ENCODE data around the gene MPP4.

Gene MPP4

DNA sequence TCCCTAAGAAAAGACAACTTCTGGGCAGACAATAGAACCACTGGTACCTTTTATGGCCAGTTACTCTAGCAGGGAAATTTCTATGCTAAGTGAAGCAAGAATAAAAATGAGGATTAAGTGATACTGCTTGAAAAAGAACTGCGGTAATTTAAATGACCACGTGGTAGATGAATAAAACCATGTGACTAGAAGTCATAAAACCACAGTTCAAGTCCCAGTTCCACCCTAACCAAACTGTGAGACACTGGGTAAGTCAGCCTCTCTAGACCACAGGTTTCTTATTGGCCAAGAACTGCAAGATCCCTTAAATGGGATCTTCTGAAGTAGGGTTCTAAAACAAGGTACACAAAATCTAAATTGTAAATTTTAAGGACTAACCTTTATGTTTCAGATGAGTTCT lies 67.9 kb downstream of the MPP4 start:
- no peak for DNase-seq (ENCODE audit: low read depth, low spot score)

DNA sequence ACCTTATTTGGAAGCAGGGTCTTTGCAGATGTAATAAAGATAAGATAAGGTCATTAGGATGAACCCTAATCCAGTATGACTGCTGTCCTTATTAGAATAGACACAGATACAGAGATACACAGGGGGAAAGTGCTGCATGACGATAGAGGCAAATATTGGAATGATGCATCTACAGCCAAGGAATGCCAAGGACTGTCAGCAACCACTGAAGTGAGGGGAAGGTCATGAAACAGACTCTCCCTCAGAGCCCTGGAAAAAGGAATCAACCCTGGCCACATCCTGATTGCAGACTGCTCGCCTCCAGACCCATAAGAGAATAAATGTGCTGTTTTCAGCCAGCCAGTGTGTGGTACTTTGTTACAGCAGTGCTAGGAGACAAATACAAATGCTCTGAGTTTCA lies 69.9 kb downstream of the MPP4 start:
- no peak for DNase-seq (ENCODE audit: low read depth, low spot score)

DNA sequence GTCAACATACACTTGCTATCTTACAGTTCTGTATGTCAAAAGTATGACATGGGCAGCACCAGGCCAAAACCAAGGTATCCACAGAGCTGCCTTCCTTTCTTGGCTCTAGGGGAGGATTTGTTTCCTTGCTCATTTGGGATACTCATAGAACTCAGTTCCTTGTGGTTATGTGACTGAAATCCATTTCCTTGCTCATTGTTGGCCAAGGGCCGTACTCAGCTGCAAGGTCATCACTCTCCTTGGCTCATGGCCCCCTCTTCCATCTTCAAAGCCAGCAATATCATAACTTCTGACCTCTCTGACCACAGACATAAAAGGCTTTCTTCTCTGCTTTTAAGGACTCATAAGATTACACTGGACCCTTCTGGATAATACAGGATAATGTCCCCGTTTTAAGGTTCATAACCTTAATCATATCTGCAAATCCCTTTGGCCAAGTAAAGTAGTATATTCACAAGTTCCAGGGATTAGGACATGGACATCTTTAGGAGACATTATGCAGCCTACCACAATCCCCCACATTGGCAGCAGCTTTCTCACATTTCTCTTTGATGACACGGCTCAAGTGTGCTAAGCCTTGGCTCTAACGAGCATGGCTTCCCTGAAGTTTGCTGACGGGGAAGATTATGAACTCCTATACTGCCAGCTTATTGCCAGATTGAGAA lies 76.0 kb downstream of the MPP4 start:
- no peak for DNase-seq (ENCODE audit: low read depth, low spot score)

DNA sequence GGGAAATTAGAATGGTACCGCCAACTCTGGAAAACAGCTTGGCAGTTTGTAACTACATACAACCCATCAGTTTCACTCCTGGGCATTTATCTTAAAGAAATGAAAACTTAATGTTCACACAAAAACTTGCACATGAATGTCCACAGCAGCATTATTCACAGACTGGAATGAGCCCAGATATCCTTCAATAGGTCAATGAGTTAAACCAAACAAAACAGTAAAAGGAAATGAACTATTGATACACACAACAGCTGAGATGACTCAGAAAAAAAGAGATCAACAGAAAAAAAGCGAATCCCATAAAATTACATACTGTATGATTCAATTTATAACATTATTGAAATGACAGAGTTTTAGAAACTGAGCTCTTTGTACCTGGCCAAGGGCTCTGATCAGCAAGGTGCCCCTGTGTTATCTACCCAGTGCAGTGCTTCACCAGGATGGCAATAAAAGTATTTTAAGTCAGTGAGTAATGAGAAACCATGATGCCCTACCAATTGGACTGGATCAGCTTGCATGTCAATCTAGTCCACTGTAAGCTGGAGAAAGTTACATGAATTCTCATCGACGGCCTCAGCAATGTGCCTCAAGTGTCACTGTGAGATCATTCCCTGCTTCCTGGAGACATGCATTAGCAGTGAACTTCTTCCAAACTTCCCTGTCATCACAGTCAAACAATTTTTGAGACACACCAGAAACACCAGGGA lies 77.0 kb downstream of the MPP4 start:
- DNase-seq (ENCODE audit: low read depth, low spot score) = no peak

DNA sequence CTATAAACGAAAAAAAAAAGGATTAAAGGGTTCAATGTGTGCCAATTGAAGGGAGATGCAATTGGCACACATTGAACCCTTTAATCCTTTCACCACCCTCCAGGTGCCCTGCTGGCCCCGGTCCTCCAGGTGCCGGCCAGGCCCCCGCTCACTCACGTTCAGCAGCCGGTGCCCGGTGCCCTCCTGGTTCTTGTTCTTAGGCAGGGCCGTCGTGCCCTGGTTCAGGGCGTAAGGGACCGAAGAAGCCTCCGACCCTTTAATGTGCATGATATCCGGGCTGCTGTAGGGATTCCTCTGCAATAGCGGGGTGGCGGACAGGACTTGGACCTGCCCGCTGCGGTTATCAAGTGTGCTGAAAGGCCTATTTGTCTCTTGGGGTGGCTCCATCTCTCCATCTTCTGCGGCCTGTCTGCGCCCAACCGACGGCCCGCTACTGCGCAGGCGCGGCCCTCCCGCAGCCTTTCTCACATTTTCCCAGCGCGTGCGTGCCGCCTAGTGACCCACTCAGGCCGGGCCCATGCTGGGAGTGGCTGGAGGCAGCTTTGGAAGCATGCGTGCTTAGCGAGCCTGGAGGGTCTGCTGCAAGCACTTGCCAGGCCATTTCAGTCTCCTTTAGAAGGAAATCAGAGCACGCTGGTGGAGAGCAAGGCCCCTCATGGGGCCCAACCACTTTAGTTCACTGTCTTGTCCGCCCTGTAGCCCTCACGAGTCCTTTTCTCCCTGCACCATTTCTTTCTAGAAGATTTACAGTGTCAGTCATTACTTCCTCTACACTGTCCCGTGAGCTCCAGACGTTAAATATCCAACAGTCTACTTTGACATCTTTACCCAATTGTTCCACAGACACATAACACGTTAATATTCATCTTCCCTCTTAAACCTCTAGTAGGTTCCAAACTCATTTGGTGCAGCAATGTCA lies 79.4 kb downstream of the MPP4 start:
- DNase-seq (ENCODE audit: low read depth, low spot score) = no peak

DNA sequence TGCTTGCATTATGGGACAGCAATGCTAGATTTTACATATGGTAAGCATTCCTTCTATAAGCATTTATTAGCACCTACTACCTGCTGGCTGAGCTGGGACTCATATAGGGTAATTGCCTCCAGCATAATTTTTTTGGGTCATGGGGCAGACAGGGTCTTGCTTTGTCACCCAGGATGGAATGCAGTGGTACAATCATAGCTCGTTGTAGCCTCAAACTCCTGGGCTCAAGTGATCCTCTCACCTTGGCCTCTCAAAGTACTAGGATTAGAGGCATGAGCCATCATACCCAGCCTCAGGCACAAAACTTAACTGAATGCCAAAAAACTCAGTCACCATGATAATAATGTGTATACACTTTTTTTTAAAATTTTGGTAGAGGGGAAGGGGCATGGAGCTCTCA lies 90.4 kb downstream of the MPP4 start:
- no peak for DNase-seq (ENCODE audit: low read depth, low spot score)

DNA sequence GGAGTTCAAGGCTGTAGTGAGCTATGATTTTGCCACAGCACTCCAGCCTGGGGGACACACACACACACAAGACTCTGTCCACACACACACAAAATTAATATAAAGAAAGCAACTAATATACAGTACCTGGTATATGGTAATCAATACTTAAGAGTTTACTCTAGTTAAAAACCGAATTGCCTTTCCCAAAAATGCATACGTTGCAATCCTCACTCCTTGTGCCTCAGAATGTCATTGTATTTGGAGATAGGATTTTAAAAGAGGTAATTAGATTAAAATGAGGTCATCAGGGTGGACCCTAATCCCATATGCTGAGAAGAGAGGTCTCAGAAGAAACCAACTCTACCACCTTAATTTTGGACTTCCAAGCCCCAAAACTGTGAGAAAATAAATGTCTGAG lies 90.9 kb downstream of the MPP4 start:
- DNase-seq (ENCODE audit: low read depth, low spot score) = no peak

DNA sequence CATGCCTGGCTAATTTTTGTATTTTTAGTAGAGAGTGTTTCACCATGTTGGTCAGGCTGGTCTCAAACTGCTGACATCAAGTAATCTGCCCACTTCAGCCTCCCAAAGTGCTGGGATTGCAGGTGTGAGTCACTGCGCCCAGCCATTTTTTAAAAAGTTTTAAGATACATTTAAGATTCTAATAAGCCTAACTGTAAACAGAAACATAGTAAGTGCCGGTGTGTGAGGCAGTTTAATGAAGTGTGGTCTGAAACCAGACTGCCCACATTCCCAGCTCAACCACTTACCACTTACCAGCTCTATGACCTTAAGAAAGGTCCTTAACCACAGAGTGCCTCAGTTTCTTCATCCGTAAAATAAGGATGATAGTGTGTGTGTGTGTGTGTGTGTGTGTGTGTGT lies 97.5 kb downstream of the MPP4 start:
- DNase-seq (ENCODE audit: low read depth, low spot score) = no peak

DNA sequence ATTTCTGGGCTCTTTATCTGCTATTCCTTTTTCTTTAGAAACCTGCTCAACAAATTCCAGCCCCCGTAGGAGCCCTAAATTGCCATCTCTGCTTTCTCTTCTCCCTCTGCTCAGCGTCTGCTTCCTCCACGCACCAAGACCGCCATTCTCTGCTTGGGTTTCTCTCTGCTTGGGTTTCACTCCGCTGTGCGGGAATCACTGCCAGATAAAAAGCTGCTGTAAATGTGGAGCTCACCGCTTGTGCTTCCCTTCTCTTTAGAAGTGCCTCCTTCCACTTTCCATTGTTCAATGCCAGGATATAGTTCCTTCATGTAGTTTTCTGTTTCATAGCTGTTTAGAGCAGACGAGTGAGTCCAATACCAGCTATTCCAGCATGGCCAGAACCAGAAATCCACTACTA lies 101.0 kb downstream of the MPP4 start:
- DNase-seq (ENCODE audit: low read depth, low spot score) = no peak
